Stimulated activated CD8-positive, alpha-beta memory T cell treated with anti-CD3 and anti-CD28 coated beads, Interleukin-4, amount 100 ng/mL, for 1 hour (primary cell): ENCODE measurements around the gene ITPRIP.

Experiments used
- DNase-seq, 2 donors: peaks; one replicate each; pipeline ENCODE4 v3.0.0-alpha.2; 2020; ENCODE audit warnings: low read depth in 2 of 2, low spot score in 1 of 2

Gene ITPRIP

GRCh38 chr10:104337985-104338735 lies at the start of gene ITPRIP:
Gene ITPRIP, minus strand, starts transcription at chr10:104338465. Its CDS starts 22,414 bp downstream, at chr10:104316051.
- peak in 1 of 2 donors; percentile 46 for DNase-seq

GRCh38 chr10:104387130-104387888 lies 49.0 kb upstream of the ITPRIP start:
- no peak for DNase-seq

GRCh38 chr10:104380336-104380735 lies 42.1 kb upstream of the ITPRIP start:
- DNase-seq, result no peak

- DNase-seq, result no peak
These were observed 38.6 kb upstream of the ITPRIP start for GRCh38 chr10:104376784-104377300.

GRCh38 chr10:104374591-104374990 lies 36.3 kb upstream of the ITPRIP start:
- DNase-seq, result no peak

GRCh38 chr10:104371753-104372152 lies 33.5 kb upstream of the ITPRIP start:
- DNase-seq, result no peak

GRCh38 chr10:104368381-104368780 lies 30.1 kb upstream of the ITPRIP start:
- DNase-seq, result no peak

GRCh38 chr10:104367904-104368303 lies 29.6 kb upstream of the ITPRIP start:
- DNase-seq, result no peak

- DNase-seq, result no peak
These were observed 21.5 kb upstream of the ITPRIP start for GRCh38 chr10:104359811-104360210.

GRCh38 chr10:104353325-104354048 lies 15.2 kb upstream of the ITPRIP start, which contains the start of gene CFAP58:
Gene CFAP58, plus strand, starts transcription at chr10:104353833. Its CDS starts 65 bp downstream, at chr10:104353898.
- DNase-seq, result peak; percentile 76 to 83

- no peak for DNase-seq
These were observed 13.7 kb upstream of the ITPRIP start for GRCh38 chr10:104351919-104352318.

GRCh38 chr10:104351061-104351702 lies 12.9 kb upstream of the ITPRIP start:
- no peak for DNase-seq

GRCh38 chr10:104350127-104350635 lies 11.9 kb upstream of the ITPRIP start:
- DNase-seq, result no peak

GRCh38 chr10:104349623-104350126 lies 11.4 kb upstream of the ITPRIP start:
- no peak for DNase-seq

GRCh38 chr10:104348601-104349000 lies 10.3 kb upstream of the ITPRIP start:
- no peak for DNase-seq

- DNase-seq, result no peak
These were observed 9.2 kb upstream of the ITPRIP start for GRCh38 chr10:104347295-104348045.

- no peak for DNase-seq
These were observed 7.7 kb upstream of the ITPRIP start for GRCh38 chr10:104345941-104346340.

GRCh38 chr10:104345515-104345914 lies 7.2 kb upstream of the ITPRIP start:
- DNase-seq, result no peak

GRCh38 chr10:104344219-104344618 lies 6.0 kb upstream of the ITPRIP start:
- no peak for DNase-seq

- no peak for DNase-seq
These were observed 4.7 kb upstream of the ITPRIP start for GRCh38 chr10:104342941-104343411.
